PC-9 (cell line): ENCODE measurements around the gene KDM4C. TPM values are rescaled to one million over a fixed set of nuclear protein-coding genes. Genes with fewer than 3 reads are reported as not detected.
A peak's percentile ranks its signal among the peaks of the same experiment; 100 is the strongest.
"Not testable (repeated sequence)": the region's sequence is repeated elsewhere in the genome, so short reads cannot be mapped to it uniquely, and the experiment has no call there.

ENCODE experiments used
- BruUV-seq: library from RNA; stranded (reverse); fragments of 400-500 nt; replicated peaks from 2 replicates; lab custom pipeline; 2021; lab: Mats Ljungman, UMichigan
- CTCF ChIA-PET: fragments of 300-600 bp; sonication (Branson Sonifier 250); formaldehyde crosslinking; loops from one replicate; lab custom pipeline; 2022; ENCODE audit warnings: antibody characterized with exemption; lab: Charles Lee
- POLR2A ChIA-PET: fragments of 300-600 bp; sonication (Branson Sonifier 250); formaldehyde crosslinking; loops from one replicate; lab custom pipeline; 2022; ENCODE audit warnings: antibody characterized with exemption; ENCODE audit not compliant: unreplicated experiment; lab: Charles Lee
- DNase-seq, 2 experiments: peaks; one replicate each; pipeline versions ENCODE4 v3.0.0 to v3.0.0-alpha.2; 2015 to 2022; ENCODE audit warnings: mixed read lengths in 1 of 2
- H2AFZ ChIP-seq: fragments of 200-600 bp; sonication (generic); 2 replicates; pipeline ENCODE4 v1.8.1; 2017; ENCODE audit warnings: antibody characterized with exemption
- H3F3A ChIP-seq: fragments of 200-600 bp; sonication (generic); 2 replicates; pipeline ENCODE4 v1.8.1; 2017; ENCODE audit warnings: antibody characterized with exemption, mild to moderate bottlenecking, low read depth; ENCODE audit not compliant: insufficient read depth
- H3K27ac ChIP-seq: fragments of 200-600 bp; sonication (generic); 2 replicates; pipeline ENCODE4 v1.6.1; 2016; ENCODE audit warnings: mixed run types
- H3K27me3 ChIP-seq: fragments of 200-600 bp; sonication (generic); 2 replicates; pipeline ENCODE4 v1.6.1; 2016; ENCODE audit warnings: low read depth, mixed run types; ENCODE audit not compliant: insufficient read depth
- H3K36me3 ChIP-seq: fragments of 200-600 bp; sonication (generic); 2 replicates; pipeline ENCODE4 v1.6.1; 2016; ENCODE audit warnings: low read depth, mixed run types
- H3K4me1 ChIP-seq: fragments of 200-600 bp; sonication (generic); replicated peaks from 2 replicates; pipeline ENCODE4 v1.6.1; 2016; ENCODE audit warnings: mixed run types; ENCODE audit not compliant: insufficient read depth
- H3K4me2 ChIP-seq: fragments of 200-600 bp; sonication (generic); 2 replicates; pipeline ENCODE4 v1.6.1; 2017; ENCODE audit warnings: mixed run types
- H3K4me3 ChIP-seq: fragments of 200-600 bp; sonication (generic); 2 replicates; pipeline ENCODE4 v1.6.1; 2016; ENCODE audit warnings: mixed run types
- H3K79me2 ChIP-seq: fragments of 200-600 bp; sonication (generic); 2 replicates; pipeline ENCODE4 v1.6.1; 2017; ENCODE audit warnings: low read depth, mixed run types
- H3K9me2 ChIP-seq: fragments of 200-600 bp; sonication (generic); 2 replicates; pipeline ENCODE4 v1.8.1; 2017; ENCODE audit warnings: mild to moderate bottlenecking; ENCODE audit not compliant: insufficient read depth
- H3K9me3 ChIP-seq: fragments of 200-600 bp; sonication (generic); 2 replicates; pipeline ENCODE4 v1.8.1; 2016; ENCODE audit warnings: low read depth; ENCODE audit not compliant: insufficient read depth
- H4K20me1 ChIP-seq: fragments of 200-600 bp; sonication (generic); 2 replicates; pipeline ENCODE4 v1.8.1; 2017; ENCODE audit not compliant: insufficient read depth
- EZH2 ChIP-seq: fragments of 200-600 bp; sonication (generic); IDR thresholded peaks from 2 replicates; pipeline ENCODE4 v1.8.0; 2017; ENCODE audit warnings: antibody characterized with exemption, low read depth
- intact Hi-C: fragments of 100-400 bp; cut with micrococcal nuclease; formaldehyde crosslinking; loops from one replicate; pipeline ENCODE4 v1.10.0; 2022; ENCODE audit not compliant: unreplicated experiment
- total RNA-seq: library from RNA; stranded (reverse); gene quantifications from 2 replicates; pipeline ENCODE4 v1.2.3, GENCODE V29; 2021
- TF ChIP-seq, protein P1 (sequence below): fragments of 200-600 bp; sonication (generic); conservative IDR thresholded peaks from 2 replicates; pipeline ENCODE4 v1.6.1; 2017; ENCODE audit warnings: mixed run types, antibody characterized with exemption, mild to moderate bottlenecking, moderate library complexity

The KDM4C gene
- total RNA-seq, 1 experiment from 2014 or later, result 12.9 TPM

DNA sequence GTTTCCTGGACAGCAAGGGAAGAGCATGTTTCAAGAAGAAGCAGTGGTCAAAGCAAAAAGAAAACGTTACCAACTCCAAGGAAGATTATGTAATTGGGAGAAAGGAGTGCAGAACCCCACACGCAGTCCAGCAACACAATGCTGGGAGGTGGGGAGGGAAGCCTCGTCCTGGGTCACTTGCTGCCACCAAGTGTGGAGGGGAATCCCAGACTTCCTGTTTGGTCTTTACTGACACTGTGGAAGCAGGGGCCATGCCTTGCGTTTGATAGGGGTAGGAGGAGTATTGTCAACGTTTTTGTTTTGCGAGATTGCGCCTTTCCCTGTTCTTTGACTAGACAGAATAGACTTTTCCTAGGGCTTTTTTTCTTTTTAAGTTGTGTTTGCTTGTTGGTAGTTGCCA is 421.0 kb downstream of the KDM4C start:
- Histone ChIP-seq H2AFZ (no peak overlapping the region), H3K36me3 (no peaks in the 10 kb centered on the region), H3K4me3 (no peak overlapping the region), H3K9me2 (no peaks in the 10 kb centered on the region), H3K79me2 (no peaks in the 10 kb centered on the region), H3K27ac (no peak overlapping the region), H3K27me3 (no peaks in the 10 kb centered on the region), H3K9me3 (no peaks in the 10 kb centered on the region), H3K4me2 (no peak overlapping the region), H3K4me1 (no peaks in the 10 kb centered on the region), H3F3A (no peaks in the 10 kb centered on the region), H4K20me1 (no peaks in the 10 kb centered on the region)
- DNase-seq, result no peak
- intact Hi-C loops, result no loop called here
- ChIA-PET POLR2A (no interaction called here), CTCF (no interaction called here)
- TF ChIP-seq EZH2, result no peak
- TF ChIP-seq, protein P1, sequence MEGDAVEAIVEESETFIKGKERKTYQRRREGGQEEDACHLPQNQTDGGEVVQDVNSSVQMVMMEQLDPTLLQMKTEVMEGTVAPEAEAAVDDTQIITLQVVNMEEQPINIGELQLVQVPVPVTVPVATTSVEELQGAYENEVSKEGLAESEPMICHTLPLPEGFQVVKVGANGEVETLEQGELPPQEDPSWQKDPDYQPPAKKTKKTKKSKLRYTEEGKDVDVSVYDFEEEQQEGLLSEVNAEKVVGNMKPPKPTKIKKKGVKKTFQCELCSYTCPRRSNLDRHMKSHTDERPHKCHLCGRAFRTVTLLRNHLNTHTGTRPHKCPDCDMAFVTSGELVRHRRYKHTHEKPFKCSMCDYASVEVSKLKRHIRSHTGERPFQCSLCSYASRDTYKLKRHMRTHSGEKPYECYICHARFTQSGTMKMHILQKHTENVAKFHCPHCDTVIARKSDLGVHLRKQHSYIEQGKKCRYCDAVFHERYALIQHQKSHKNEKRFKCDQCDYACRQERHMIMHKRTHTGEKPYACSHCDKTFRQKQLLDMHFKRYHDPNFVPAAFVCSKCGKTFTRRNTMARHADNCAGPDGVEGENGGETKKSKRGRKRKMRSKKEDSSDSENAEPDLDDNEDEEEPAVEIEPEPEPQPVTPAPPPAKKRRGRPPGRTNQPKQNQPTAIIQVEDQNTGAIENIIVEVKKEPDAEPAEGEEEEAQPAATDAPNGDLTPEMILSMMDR, result no peak
- no TSS peak for BruUV-seq

DNA sequence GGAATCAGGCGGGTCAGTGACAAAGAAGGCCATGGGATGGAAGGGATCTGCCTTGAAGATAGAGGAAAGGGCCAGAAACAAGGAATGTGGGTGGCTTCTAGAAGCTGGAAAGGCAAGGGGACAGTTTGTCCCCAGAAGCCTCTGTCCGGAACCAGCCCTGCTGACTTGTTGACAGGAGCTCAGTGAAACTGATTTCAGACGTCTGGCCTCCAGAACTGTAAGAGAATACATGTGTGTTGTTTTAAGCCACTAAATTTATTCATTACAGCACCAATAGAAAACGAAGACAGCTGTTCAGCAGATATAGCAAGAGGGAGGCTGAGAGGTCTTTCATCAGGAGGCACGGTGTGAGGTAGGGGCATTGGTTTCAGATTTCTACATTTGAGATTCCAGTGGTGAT is 422.5 kb downstream of the KDM4C start:
- intact Hi-C loops, result no loop called here
- no peaks in the 10 kb centered on the region for H3K9me2 ChIP-seq
- CTCF ChIA-PET, result no interaction called here

DNA sequence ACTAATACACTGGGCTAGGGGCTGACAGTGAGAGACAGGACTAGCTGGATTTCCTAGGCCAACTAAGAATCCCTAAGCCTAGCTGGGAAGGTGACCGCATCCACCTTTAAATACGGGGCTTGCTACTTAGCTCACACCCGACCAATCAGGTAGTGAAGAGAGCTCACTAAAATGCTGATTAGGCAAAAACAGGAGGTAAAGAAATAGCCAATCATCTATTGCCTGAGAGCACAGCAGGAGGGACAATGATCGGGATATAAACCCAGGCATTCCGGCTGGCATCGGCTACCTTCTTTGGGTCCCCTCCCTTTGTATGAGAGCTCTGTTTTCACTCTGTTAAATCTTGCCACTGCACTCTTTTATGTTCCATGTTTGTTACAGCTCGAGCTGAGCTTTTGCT is 425.4 kb downstream of the KDM4C start:
- H3F3A ChIP-seq, H3K4me2 ChIP-seq, H4K20me1 ChIP-seq, H2AFZ ChIP-seq, H3K27ac ChIP-seq, H3K9me3 ChIP-seq, CTCF ChIA-PET, H3K4me3 ChIP-seq, POLR2A ChIA-PET, H3K9me2 ChIP-seq, BruUV-seq, H3K79me2 ChIP-seq, H3K27me3 ChIP-seq, intact Hi-C loops, DNase-seq, H3K36me3 ChIP-seq: not testable (repeated sequence)
- H3K4me1 ChIP-seq, result peaks cover 13% of the 10 kb centered on the region

More for the DNA sequence above, 422.5 kb downstream of the KDM4C start:
- DNase-seq, result no peak
- no peaks in the 10 kb centered on the region for H3K79me2 ChIP-seq
- no peaks in the 10 kb centered on the region for H3K9me3 ChIP-seq
- TF ChIP-seq, protein P1, result no peak
- no peak for TF ChIP-seq EZH2
- BruUV-seq, result no TSS peak
- no peaks in the 10 kb centered on the region for H3K27me3 ChIP-seq
- no peaks in the 10 kb centered on the region for H4K20me1 ChIP-seq
- no peak overlapping the region for H2AFZ ChIP-seq
- no peak overlapping the region for H3K27ac ChIP-seq
- H3K4me3 ChIP-seq, result no peak overlapping the region
- POLR2A ChIA-PET, result no interaction called here
- no peak overlapping the region for H3K4me2 ChIP-seq
- H3K36me3 ChIP-seq, result no peaks in the 10 kb centered on the region
- H3F3A ChIP-seq, result no peaks in the 10 kb centered on the region
- H3K4me1 ChIP-seq, result peaks cover 2% of the 10 kb centered on the region

DNA sequence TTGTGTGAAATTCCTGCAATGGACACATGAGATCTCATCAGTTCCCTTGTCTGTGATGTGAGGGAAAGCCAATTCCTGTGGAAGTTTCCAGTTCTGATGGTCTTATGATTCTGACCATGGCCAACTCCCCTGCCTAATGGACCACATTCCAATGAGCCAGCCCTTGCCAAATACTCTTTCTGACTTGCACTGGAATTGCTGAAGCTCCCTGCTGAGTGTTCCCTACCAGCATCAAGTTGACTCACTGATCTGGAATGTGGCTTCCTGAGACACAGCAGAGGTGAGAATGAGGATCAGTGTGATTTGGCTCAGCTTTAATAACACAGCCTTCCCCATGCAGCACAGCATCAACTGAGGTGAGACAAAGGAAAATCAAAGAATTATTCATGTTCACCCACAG is 427.8 kb downstream of the KDM4C start:
- TF ChIP-seq EZH2, result no peak
- TF ChIP-seq, protein P1, result no peak
- ChIA-PET POLR2A (no interaction called here), CTCF (no interaction called here)
- no peak overlapping the region for H2AFZ ChIP-seq
- H3K27ac ChIP-seq, result no peak overlapping the region
- no peaks in the 10 kb centered on the region for H3K9me2 ChIP-seq
- no peaks in the 10 kb centered on the region for H3K27me3 ChIP-seq
- H3K36me3 ChIP-seq, result no peaks in the 10 kb centered on the region
- peak; percentile 32 to 81 for DNase-seq
- no peaks in the 10 kb centered on the region for H3K9me3 ChIP-seq
- H3K4me1 ChIP-seq, result peaks cover 13% of the 10 kb centered on the region
- H3K4me2 ChIP-seq, result no peak overlapping the region
- BruUV-seq, result no TSS peak
- intact Hi-C loops, result no loop called here
- peaks cover 8% of the 10 kb centered on the region; the same call in 1 of the 2 replicates for H3F3A ChIP-seq
- H3K79me2 ChIP-seq, result no peaks in the 10 kb centered on the region
- no peak overlapping the region for H3K4me3 ChIP-seq
- no peaks in the 10 kb centered on the region for H4K20me1 ChIP-seq
